ENCODE measurements around the gene CAVIN1.
"Not testable (repeated sequence)": the region's sequence is repeated elsewhere in the genome, so short reads cannot be mapped to it uniquely, and the experiment has no call there.

CAVIN1 gene

DNA sequence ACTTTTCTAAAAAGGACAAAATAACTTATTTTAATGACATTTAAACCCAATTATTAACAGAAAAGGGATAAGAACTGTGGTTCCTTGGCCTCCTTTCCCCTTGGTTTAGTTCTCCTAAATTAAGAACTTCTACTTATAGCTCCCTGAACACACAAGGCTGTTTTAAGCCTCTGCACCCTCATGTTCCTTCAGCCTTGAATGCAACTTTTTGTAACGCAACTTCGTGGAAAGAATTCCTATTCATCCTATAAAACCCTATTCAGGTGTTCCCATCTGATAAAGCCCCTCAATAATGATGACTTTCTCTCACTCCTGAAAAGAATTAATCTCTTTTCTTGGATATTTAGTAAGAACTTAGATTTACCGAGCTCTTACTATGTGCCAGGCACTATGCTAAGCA lies 41.2 kb downstream of the CAVIN1 start:
- H3K36me3 Mint-ChIP-seq (ENCODE audit: low read depth), result peaks cover 64% of the 10 kb centered on the region
- H3K27me3 Mint-ChIP-seq, result no peaks in the 10 kb centered on the region
- no peaks in the 10 kb centered on the region for H3K9me3 Mint-ChIP-seq
- H3K27ac Mint-ChIP-seq, result no peak overlapping the region
- H3K4me1 Mint-ChIP-seq (ENCODE audit: low read depth), result peaks cover 86% of the 10 kb centered on the region
- no peak overlapping the region for H3K4me3 Mint-ChIP-seq

DNA sequence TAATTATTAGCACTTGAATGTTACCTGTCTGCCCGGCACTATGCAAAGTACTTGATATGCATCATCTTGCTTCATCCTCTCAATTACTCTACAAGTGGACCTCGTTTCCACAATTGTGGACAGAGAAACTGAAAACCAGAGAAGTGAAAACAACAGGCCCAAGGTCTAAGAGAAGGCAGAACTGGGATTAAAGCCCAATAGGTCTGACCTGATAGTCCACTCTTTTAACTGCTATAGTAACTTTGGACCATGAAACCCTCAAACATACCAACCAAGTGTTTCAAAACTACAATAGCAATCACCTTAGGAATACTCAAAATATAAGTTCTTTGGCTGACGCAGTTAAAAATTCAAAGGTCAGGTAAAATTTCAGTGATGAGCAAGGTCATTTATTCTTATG lies 42.1 kb downstream of the CAVIN1 start:
- Mint-ChIP-seq H3K36me3 (ENCODE audit: low read depth) (peaks cover 59% of the 10 kb centered on the region), H3K9me3 (no peaks in the 10 kb centered on the region), H3K4me1 (ENCODE audit: low read depth) (peaks cover 81% of the 10 kb centered on the region), H3K4me3 (peak overlapping the region; percentile 49), H3K27me3 (no peaks in the 10 kb centered on the region), H3K27ac (peak overlapping the region; percentile 58)

DNA sequence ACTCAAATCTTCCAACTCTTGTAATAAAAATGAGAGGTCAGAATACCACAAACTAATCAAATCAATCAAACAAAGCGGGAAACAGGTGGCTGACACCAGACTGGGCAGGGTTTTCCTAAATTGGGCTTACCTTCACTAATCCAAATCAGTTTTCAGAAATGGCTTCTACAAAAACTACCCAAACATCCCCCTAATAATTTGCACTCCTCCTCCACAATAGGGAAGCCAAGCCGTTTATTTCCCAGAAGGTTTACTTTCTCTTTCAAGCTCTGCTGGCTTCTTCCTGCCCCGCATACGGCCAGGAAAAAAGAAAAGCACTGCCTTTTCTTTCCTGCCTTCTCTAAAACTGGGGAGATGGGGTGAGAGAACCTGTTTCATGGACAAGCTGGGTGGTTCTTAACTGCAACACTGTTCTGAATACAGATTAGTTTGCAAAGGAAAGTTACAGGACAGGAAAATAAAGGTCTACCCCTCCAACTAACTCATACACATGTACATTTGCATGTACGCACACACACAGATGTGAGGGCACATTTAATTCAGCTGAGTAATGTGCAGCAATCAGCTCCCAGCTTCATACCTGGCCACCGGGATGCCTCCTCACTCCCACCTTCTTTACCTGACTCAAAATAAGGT lies 44.0 kb downstream of the CAVIN1 start:
- no peaks in the 10 kb centered on the region for H3K9me3 Mint-ChIP-seq
- H3K4me1 Mint-ChIP-seq (ENCODE audit: low read depth), result peaks cover 77% of the 10 kb centered on the region
- peaks cover 52% of the 10 kb centered on the region for H3K36me3 Mint-ChIP-seq (ENCODE audit: low read depth)
- peak overlapping the region; percentile 96 for H3K27ac Mint-ChIP-seq
- H3K27me3 Mint-ChIP-seq, result no peaks in the 10 kb centered on the region
- H3K4me3 Mint-ChIP-seq, result peak overlapping the region; percentile 79

DNA sequence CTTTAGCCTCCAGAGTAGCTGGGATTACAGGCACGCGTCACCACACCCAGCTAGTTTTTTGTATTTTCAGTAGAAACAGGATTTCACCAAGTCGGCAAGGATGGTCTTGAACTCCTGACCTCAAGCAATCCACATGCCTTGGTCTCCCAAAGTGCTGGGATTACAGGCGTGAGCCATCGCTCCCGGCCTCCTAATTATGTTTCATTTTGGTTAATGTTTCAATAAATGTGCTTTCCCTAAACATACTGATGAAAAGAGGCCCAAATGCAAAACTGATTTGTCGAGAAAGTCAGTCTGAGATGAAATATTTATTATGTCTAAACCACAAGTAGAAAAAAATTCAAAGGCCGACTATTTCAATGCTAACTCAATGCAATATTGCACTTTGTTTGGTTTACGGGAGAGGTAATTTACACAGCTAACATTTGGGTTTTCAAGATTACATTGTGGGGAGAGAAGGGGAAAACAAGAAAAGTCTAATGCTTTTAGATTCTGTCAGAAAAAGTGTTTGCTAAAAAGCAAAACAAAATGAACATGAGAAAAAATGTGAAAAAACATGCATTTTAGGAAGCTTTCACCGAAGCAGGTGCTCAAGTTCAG lies 44.6 kb downstream of the CAVIN1 start:
- Mint-ChIP-seq H3K4me3 (peak overlapping the region; percentile 79), H3K27me3 (no peaks in the 10 kb centered on the region), H3K27ac (peak overlapping the region; percentile 96), H3K9me3 (no peaks in the 10 kb centered on the region), H3K4me1 (ENCODE audit: low read depth) (peaks cover 77% of the 10 kb centered on the region), H3K36me3 (ENCODE audit: low read depth) (peaks cover 52% of the 10 kb centered on the region)

DNA sequence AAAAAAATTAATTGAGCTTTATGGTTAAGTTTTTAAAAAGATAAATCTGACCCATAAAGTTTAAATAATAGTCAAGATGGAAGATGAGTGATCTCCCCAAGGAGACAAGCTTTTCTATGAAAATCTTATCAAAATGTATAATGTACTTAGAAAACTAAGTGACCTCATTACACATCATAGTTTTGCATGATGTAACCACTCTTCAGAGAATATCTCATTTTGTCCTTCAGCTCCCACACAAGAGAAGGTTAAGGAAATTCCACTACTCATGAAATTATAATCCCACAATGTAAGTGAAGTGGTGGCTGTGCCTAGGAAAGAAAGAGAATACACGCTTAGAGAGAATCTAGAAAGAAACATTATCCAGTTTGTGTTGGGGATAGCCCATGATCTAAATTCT lies 49.2 kb downstream of the CAVIN1 start:
- H3K36me3 Mint-ChIP-seq (ENCODE audit: low read depth), result peaks cover 47% of the 10 kb centered on the region
- no peaks in the 10 kb centered on the region for H3K27me3 Mint-ChIP-seq
- peak overlapping the region; percentile 63 for H3K27ac Mint-ChIP-seq
- H3K4me3 Mint-ChIP-seq, result no peak overlapping the region
- no peaks in the 10 kb centered on the region for H3K9me3 Mint-ChIP-seq
- H3K4me1 Mint-ChIP-seq (ENCODE audit: low read depth), result peaks cover 64% of the 10 kb centered on the region

DNA sequence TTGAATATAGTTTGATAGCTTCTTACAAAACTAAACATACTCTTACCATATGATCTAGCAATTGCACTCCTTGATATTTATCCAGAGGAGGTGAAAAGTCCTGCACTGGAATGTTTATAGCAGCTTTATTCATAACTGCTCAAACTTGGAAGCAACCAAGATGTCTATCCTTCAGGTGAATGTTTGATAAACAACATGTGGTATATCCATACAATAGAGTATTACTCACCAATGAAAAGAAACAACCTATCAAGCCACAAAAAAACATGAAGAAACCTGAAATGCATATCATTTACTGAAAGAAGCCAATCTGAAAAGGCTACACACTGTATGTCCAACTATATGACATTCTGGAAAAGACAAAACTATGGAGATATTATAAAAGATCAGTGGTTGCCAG lies 50.9 kb downstream of the CAVIN1 start:
- peak overlapping the region; percentile 74 for H3K27ac Mint-ChIP-seq
- peaks cover 64% of the 10 kb centered on the region for H3K4me1 Mint-ChIP-seq (ENCODE audit: low read depth)
- H3K9me3 Mint-ChIP-seq, result no peaks in the 10 kb centered on the region
- H3K27me3 Mint-ChIP-seq, result no peaks in the 10 kb centered on the region
- H3K36me3 Mint-ChIP-seq (ENCODE audit: low read depth), result peaks cover 38% of the 10 kb centered on the region
- no peak overlapping the region for H3K4me3 Mint-ChIP-seq

DNA sequence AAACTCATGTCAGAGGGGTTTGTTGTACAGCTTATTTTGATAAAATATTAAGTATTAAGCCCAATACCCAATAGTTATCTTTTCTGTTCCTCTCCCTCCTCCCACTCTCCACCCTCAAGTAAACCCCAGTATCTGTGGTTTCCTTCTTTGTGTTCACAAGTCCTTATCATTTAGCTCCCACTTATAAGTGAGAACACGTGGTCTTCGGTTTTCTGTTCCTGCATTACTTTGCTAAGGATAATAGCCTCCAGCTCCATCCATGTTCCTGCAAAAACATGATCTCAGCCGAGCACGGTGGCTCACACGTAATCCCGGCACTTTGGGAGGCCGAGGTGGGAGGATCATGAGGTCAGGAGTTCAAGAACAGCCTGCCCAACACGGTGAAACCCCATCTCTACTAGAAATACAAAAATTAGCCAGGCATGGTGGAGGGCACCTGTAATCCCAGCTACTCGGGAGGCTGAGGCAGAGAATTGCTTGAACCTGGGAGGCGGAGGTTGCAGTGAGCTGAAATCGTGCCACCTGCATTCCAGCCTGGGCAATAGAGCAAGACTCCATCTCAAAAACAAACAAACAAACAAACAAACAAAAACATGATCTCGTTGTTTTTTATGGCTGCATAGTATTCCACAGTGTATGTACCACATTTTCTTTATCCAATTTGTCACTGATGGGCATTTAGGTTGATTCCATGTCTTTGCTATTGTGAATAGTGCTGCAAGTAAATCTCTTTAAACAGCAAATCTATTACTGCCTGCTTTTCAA lies 54.1 kb downstream of the CAVIN1 start:
- H3K27me3 Mint-ChIP-seq, H3K9me3 Mint-ChIP-seq: not testable (repeated sequence)
- peak overlapping the region; percentile 17 for H3K4me3 Mint-ChIP-seq
- peaks cover 50% of the 10 kb centered on the region for H3K36me3 Mint-ChIP-seq (ENCODE audit: low read depth)
- H3K27ac Mint-ChIP-seq, result peak overlapping the region; percentile 52
- peaks cover 76% of the 10 kb centered on the region for H3K4me1 Mint-ChIP-seq (ENCODE audit: low read depth)

DNA sequence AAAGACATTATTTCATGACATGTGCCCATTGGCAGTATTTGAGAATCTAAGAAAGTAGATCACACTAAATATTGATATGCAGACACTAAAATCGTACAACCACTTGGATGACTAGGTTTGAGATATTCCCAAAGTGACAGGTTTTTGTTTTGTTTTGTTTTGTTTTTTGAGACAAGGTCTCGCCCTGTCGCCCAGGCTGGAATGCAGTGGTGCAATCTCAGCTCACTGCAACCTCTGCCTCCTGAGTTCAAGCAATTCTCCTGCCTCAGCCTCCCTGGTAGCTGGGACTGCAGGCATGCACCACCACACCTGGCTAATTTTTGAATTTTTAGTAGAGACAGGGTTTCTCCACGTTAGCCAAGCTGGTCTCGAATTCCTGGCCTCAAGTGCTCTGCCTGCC lies 54.7 kb downstream of the CAVIN1 start:
- not testable (repeated sequence) for H3K9me3 Mint-ChIP-seq, H3K27ac Mint-ChIP-seq, H3K4me3 Mint-ChIP-seq, H3K27me3 Mint-ChIP-seq
- peaks cover 53% of the 10 kb centered on the region for H3K36me3 Mint-ChIP-seq (ENCODE audit: low read depth)
- peaks cover 78% of the 10 kb centered on the region for H3K4me1 Mint-ChIP-seq (ENCODE audit: low read depth)

DNA sequence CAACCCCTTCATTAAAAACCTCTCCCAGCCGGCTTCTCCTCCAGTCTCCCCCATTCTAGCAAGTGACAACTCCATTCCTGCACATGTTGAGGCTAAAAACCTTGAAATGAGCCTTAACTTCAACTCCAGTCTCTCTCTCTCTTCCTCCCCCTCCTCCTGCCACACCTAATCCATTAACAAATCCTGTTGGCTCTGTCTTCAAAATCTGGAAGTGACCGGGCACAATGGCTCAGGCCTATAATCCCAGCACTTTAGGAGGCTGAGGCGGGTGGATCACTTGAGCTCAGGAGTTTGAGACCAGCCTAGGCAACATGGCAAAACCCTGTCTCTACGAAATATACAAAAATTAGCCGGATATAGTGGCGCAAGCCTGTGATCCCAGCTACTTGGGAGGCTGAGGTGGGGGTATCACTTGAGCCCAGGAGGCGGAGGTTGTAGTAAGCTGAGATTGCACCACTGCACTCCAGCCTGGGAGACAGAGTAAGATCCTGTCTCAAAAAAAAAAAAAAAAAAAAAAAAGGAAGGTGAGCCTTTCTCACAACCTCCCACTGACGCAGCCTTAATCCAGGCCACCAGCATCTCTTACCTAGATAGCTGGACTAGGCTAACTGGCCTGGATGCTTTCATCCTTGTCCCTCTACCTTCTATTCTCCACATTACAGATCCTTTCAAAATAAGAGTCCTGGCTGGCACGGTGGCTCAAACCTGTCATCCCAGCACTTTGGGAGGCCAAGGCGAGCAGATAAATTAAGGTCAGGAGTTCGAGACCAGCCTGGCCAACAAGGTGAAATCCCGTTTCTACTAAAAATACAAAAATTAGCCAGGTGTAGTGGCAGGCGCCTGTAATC lies 56.7 kb downstream of the CAVIN1 start:
- Mint-ChIP-seq H3K27ac (peak overlapping the region; percentile 45), H3K4me3 (peak overlapping the region; percentile 18), H3K36me3 (ENCODE audit: low read depth) (peaks cover 62% of the 10 kb centered on the region), H3K4me1 (ENCODE audit: low read depth) (peaks cover 92% of the 10 kb centered on the region)
- not testable (repeated sequence) for H3K9me3 Mint-ChIP-seq, H3K27me3 Mint-ChIP-seq

DNA sequence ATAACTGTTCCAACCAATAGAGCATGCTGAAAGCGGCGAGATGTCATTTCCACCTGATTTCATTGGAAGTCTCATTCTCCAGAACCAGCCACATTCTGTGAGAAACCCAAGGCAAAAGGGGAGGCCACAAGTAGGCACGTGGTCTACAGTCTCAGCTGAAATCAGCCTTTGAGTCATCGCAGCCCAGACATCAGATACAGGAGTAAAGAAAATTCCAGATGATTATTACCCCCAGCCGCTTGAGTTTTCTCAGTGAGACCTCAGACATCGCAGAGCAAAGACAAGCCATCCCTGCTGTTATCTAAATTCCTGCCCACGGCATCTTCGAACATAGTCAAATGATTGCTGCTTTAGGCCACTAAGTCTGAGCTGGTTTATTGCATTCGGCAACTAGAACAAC lies 57.9 kb downstream of the CAVIN1 start:
- peaks cover 59% of the 10 kb centered on the region for H3K36me3 Mint-ChIP-seq (ENCODE audit: low read depth)
- peaks cover 90% of the 10 kb centered on the region for H3K4me1 Mint-ChIP-seq (ENCODE audit: low read depth)
- no peaks in the 10 kb centered on the region for H3K27me3 Mint-ChIP-seq
- peak overlapping the region; percentile 70 for H3K4me3 Mint-ChIP-seq
- H3K27ac Mint-ChIP-seq, result peak overlapping the region; percentile 96
- no peaks in the 10 kb centered on the region for H3K9me3 Mint-ChIP-seq

DNA sequence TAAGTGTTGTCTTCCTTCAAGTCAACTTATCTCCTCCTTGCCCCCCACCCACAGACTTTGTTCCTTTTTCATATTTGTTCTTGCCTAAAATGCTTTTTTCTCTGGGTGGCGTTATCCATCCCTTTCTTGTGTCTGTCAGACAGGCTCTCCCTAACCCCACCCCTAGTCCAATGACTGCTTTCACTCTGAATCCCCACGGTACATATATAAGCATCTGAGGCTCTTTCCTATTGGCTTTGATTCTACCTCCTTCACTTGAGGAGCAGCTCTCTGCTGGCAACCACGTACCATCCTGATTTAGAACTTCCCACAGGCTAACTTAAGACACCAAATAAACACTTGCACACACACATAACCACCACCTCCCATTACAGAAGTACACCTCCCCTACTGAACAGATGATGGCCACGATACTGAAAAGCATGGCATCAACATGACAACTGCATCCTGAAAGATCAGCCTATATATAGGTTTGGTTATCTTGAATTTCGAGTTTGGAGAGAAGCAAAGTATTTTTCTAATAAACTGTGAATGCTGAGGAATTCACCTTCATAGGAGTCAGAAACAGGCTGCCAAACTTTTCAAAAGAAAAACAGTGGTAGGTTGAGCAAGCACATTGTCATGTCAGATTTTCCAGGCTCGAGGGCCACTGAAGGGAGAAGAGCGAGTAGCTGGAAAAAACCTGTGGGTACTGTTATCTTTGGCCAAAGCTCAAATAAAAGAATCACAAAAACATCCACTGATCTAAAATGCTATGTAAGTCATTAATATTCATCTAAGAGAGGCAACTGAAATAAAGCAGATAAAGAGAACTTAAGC lies 59.1 kb downstream of the CAVIN1 start:
- Mint-ChIP-seq H3K4me3 (peak overlapping the region; percentile 70), H3K9me3 (no peaks in the 10 kb centered on the region), H3K36me3 (ENCODE audit: low read depth) (peaks cover 60% of the 10 kb centered on the region), H3K4me1 (ENCODE audit: low read depth) (peaks cover 88% of the 10 kb centered on the region), H3K27me3 (no peaks in the 10 kb centered on the region), H3K27ac (peak overlapping the region; percentile 96)

DNA sequence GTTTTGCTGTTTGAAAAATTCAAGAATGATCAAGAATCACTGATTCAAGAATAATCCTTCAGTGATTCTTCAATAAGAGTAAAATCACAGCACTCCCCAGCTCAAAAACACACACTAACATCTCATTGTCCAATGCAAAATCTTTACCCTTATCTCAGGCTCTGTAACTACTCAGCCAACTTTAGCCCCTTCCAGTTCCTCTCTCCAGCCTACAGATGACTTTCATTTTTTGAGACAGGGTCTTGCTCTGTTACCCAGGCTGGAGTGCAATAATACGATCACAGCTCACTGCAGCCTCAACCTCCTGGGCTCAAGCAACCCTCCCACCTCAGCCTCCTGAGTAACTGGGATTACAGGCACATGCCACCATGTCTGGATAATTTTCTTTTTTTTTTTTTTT lies 59.8 kb downstream of the CAVIN1 start:
- Mint-ChIP-seq H3K27ac (peak overlapping the region; percentile 96), H3K4me1 (ENCODE audit: low read depth) (peaks cover 86% of the 10 kb centered on the region), H3K9me3 (no peaks in the 10 kb centered on the region), H3K4me3 (peak overlapping the region; percentile 35), H3K27me3 (no peaks in the 10 kb centered on the region), H3K36me3 (ENCODE audit: low read depth) (peaks cover 63% of the 10 kb centered on the region)

DNA sequence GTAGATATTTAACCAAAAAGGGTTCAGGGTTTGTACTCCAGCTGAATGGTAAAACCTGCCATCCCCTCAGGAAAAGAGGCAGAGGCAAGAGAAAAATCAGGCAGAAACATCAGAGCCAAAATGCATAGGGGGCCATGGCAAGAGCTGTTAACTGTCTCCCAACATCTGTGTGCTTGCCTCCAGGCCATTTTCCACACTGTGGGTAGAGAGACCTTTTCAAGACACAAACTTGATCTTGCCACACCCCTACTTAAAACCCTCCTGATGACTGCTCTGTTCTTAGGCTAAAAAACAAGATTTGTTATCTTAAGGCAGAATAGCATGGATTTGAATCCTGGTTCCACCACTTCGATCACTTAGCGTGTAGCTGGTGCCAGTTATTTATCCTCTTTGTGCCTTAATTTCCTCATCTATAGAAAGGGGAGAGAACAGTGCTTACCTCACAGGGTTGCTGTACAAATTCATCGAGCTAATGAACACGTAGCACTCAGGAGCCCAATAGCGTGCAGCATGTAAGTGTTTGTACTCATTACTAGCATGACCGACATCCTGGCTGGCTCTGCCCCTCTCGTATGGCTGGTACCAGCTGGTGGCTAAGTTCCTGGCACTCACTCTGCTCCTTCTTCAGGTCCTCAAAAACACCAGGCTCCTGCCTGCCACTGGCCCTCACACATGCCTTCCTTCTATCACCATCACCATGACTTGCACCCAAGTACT lies 60.7 kb downstream of the CAVIN1 start:
- no peaks in the 10 kb centered on the region for H3K27me3 Mint-ChIP-seq
- peak overlapping the region; percentile 96 for H3K27ac Mint-ChIP-seq
- no peaks in the 10 kb centered on the region for H3K9me3 Mint-ChIP-seq
- H3K36me3 Mint-ChIP-seq (ENCODE audit: low read depth), result peaks cover 63% of the 10 kb centered on the region
- H3K4me3 Mint-ChIP-seq, result peak overlapping the region; percentile 72
- peaks cover 80% of the 10 kb centered on the region for H3K4me1 Mint-ChIP-seq (ENCODE audit: low read depth)

DNA sequence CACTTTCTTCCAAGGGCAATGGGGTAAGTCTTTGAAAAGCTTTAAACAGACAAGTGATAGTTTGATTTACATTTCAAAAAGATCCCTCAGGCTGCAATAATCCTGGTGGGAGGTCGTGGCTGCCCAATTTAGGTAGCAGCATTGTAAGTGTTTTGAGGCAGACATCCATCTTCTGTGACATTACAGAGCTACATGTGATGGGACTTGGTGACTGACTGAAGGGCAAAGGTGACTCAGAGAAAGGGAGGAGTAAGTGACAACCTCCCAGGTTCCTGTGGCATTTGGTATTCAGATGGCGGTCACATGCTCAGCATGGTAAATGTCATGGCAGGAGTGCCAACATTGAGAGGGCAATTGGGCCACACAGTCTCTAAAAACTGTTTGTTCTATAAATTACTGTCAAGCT lies 61.3 kb downstream of the CAVIN1 start:
- Mint-ChIP-seq H3K9me3 (no peaks in the 10 kb centered on the region), H3K4me3 (peak overlapping the region; percentile 72), H3K27ac (peak overlapping the region; percentile 96), H3K4me1 (ENCODE audit: low read depth) (peaks cover 79% of the 10 kb centered on the region), H3K36me3 (ENCODE audit: low read depth) (peaks cover 66% of the 10 kb centered on the region), H3K27me3 (no peaks in the 10 kb centered on the region)
